Measurements from ENCODE around the gene SNTG2. TPM values are rescaled to one million over a fixed set of nuclear protein-coding genes. Genes with fewer than 3 reads are reported as not detected.

The SNTG2 gene
- total RNA-seq, 2 donors from 2014 or later = 2.5 to 3.8 TPM

- Mint-ChIP-seq H3K27me3 (ENCODE audit: low read depth) (no peaks in the 10 kb centered on the region), H3K9me3 (no peaks in the 10 kb centered on the region), H3K4me1 (ENCODE audit: low read depth) (no peaks in the 10 kb centered on the region), H3K27ac (no peak overlapping the region), H3K4me3 (no peak overlapping the region), H3K36me3 (ENCODE audit: insufficient read depth in 2 of 2) (no peaks in the 10 kb centered on the region)
- ATAC-seq (replicated peaks in 1 of 2) = no peak
- no peak for DNase-seq
These were observed 350.4 kb downstream of the SNTG2 start for GRCh38 chr2:1301056-1301455.

GRCh38 chr2:1305342-1306013 lies 354.8 kb downstream of the SNTG2 start:
- Mint-ChIP-seq H3K4me1 (ENCODE audit: low read depth) (no peaks in the 10 kb centered on the region), H3K27ac (no peak overlapping the region)
- no peak for ATAC-seq (replicated peaks in 1 of 2)

GRCh38 chr2:1306014-1306686 lies 355.5 kb downstream of the SNTG2 start:
- no peak overlapping the region for H3K4me3 Mint-ChIP-seq
- no peak overlapping the region for H3K27ac Mint-ChIP-seq
- H3K4me1 Mint-ChIP-seq (ENCODE audit: low read depth) = no peaks in the 10 kb centered on the region
- no peaks in the 10 kb centered on the region for H3K9me3 Mint-ChIP-seq
- ATAC-seq (replicated peaks in 1 of 2) (no peak), DNase-seq (no peak)
- no peaks in the 10 kb centered on the region for H3K27me3 Mint-ChIP-seq (ENCODE audit: low read depth)
- no peaks in the 10 kb centered on the region for H3K36me3 Mint-ChIP-seq (ENCODE audit: insufficient read depth in 2 of 2)

More at GRCh38 chr2:1305342-1306013, 354.8 kb downstream of the SNTG2 start:
- no peak for DNase-seq
- no peaks in the 10 kb centered on the region for H3K36me3 Mint-ChIP-seq (ENCODE audit: insufficient read depth in 2 of 2)
- no peaks in the 10 kb centered on the region for H3K27me3 Mint-ChIP-seq (ENCODE audit: low read depth)
- H3K9me3 Mint-ChIP-seq = no peaks in the 10 kb centered on the region
- no peak overlapping the region for H3K4me3 Mint-ChIP-seq

GRCh38 chr2:1306687-1307516 lies 356.3 kb downstream of the SNTG2 start:
- DNase-seq (no peak), ATAC-seq (replicated peaks in 1 of 2) (peak in 1 of 2 donors; percentile 18)
- Mint-ChIP-seq H3K4me1 (ENCODE audit: low read depth) (no peaks in the 10 kb centered on the region), H3K9me3 (no peaks in the 10 kb centered on the region), H3K27me3 (ENCODE audit: low read depth) (no peaks in the 10 kb centered on the region), H3K36me3 (ENCODE audit: insufficient read depth in 2 of 2) (no peaks in the 10 kb centered on the region), H3K27ac (no peak overlapping the region), H3K4me3 (no peak overlapping the region)

- ATAC-seq (replicated peaks in 1 of 2) (no peak), DNase-seq (no peak)
- H3K36me3 Mint-ChIP-seq (ENCODE audit: insufficient read depth in 2 of 2) = no peaks in the 10 kb centered on the region
- H3K9me3 Mint-ChIP-seq = no peaks in the 10 kb centered on the region
- no peaks in the 10 kb centered on the region for H3K4me1 Mint-ChIP-seq (ENCODE audit: low read depth)
- H3K27me3 Mint-ChIP-seq (ENCODE audit: low read depth) = no peaks in the 10 kb centered on the region
- no peak overlapping the region for H3K4me3 Mint-ChIP-seq
- H3K27ac Mint-ChIP-seq = no peak overlapping the region
These were observed 357.0 kb downstream of the SNTG2 start for GRCh38 chr2:1307670-1308069.

- no peak overlapping the region for H3K27ac Mint-ChIP-seq
- DNase-seq (no peak), ATAC-seq (replicated peaks in 1 of 2) (no peak)
- H3K9me3 Mint-ChIP-seq = no peaks in the 10 kb centered on the region
- H3K27me3 Mint-ChIP-seq (ENCODE audit: low read depth) = no peaks in the 10 kb centered on the region
- H3K36me3 Mint-ChIP-seq (ENCODE audit: insufficient read depth in 2 of 2) = no peaks in the 10 kb centered on the region
- H3K4me1 Mint-ChIP-seq (ENCODE audit: low read depth) = no peaks in the 10 kb centered on the region
- no peak overlapping the region for H3K4me3 Mint-ChIP-seq
These were observed 358.0 kb downstream of the SNTG2 start for GRCh38 chr2:1308678-1309077.

- Mint-ChIP-seq H3K9me3 (no peaks in the 10 kb centered on the region), H3K4me1 (ENCODE audit: low read depth) (no peaks in the 10 kb centered on the region), H3K27me3 (ENCODE audit: low read depth) (no peaks in the 10 kb centered on the region), H3K4me3 (no peak overlapping the region), H3K36me3 (ENCODE audit: insufficient read depth in 2 of 2) (no peaks in the 10 kb centered on the region), H3K27ac (no peak overlapping the region)
- no peak for ATAC-seq (replicated peaks in 1 of 2)
- no peak for DNase-seq
These were observed 358.9 kb downstream of the SNTG2 start for GRCh38 chr2:1309507-1309906.

GRCh38 chr2:1310202-1310601 lies 359.6 kb downstream of the SNTG2 start:
- H3K27me3 Mint-ChIP-seq (ENCODE audit: low read depth) = no peaks in the 10 kb centered on the region
- no peak for ATAC-seq (replicated peaks in 1 of 2)
- no peaks in the 10 kb centered on the region for H3K4me1 Mint-ChIP-seq (ENCODE audit: low read depth)

GRCh38 chr2:1310866-1311265 lies 360.2 kb downstream of the SNTG2 start:
- DNase-seq = no peak
- Mint-ChIP-seq H3K36me3 (ENCODE audit: insufficient read depth in 2 of 2) (no peaks in the 10 kb centered on the region), H3K4me1 (ENCODE audit: low read depth) (no peaks in the 10 kb centered on the region), H3K9me3 (no peaks in the 10 kb centered on the region), H3K27me3 (ENCODE audit: low read depth) (no peaks in the 10 kb centered on the region), H3K4me3 (no peak overlapping the region), H3K27ac (no peak overlapping the region)
- no peak for ATAC-seq (replicated peaks in 1 of 2)

More at GRCh38 chr2:1310202-1310601, 359.6 kb downstream of the SNTG2 start:
- DNase-seq = no peak
- Mint-ChIP-seq H3K4me3 (no peak overlapping the region), H3K36me3 (ENCODE audit: insufficient read depth in 2 of 2) (no peaks in the 10 kb centered on the region), H3K27ac (no peak overlapping the region), H3K9me3 (no peaks in the 10 kb centered on the region)

- no peaks in the 10 kb centered on the region for H3K9me3 Mint-ChIP-seq
These were observed 362.7 kb downstream of the SNTG2 start for GRCh38 chr2:1313240-1313924.

GRCh38 chr2:1314254-1314653 lies 363.6 kb downstream of the SNTG2 start:
- H3K27me3 Mint-ChIP-seq (ENCODE audit: low read depth) = no peaks in the 10 kb centered on the region
- H3K27ac Mint-ChIP-seq = no peak overlapping the region
- no peak overlapping the region for H3K4me3 Mint-ChIP-seq
- H3K4me1 Mint-ChIP-seq (ENCODE audit: low read depth) = no peaks in the 10 kb centered on the region
- H3K36me3 Mint-ChIP-seq (ENCODE audit: insufficient read depth in 2 of 2) = no peaks in the 10 kb centered on the region
- no peaks in the 10 kb centered on the region for H3K9me3 Mint-ChIP-seq
- no peak for DNase-seq
- no peak for ATAC-seq (replicated peaks in 1 of 2)

More at GRCh38 chr2:1313240-1313924, 362.7 kb downstream of the SNTG2 start:
- ATAC-seq (replicated peaks in 1 of 2) (no peak), DNase-seq (no peak)
- no peaks in the 10 kb centered on the region for H3K27me3 Mint-ChIP-seq (ENCODE audit: low read depth)
- H3K27ac Mint-ChIP-seq = no peak overlapping the region
- H3K4me1 Mint-ChIP-seq (ENCODE audit: low read depth) = no peaks in the 10 kb centered on the region
- H3K4me3 Mint-ChIP-seq = no peak overlapping the region
- no peaks in the 10 kb centered on the region for H3K36me3 Mint-ChIP-seq (ENCODE audit: insufficient read depth in 2 of 2)

GRCh38 chr2:1318366-1319009 lies 367.8 kb downstream of the SNTG2 start:
- no peak for ATAC-seq (replicated peaks in 1 of 2)
- DNase-seq = no peak
- no peak overlapping the region for H3K4me3 Mint-ChIP-seq
- H3K27me3 Mint-ChIP-seq (ENCODE audit: low read depth) = no peaks in the 10 kb centered on the region
- H3K4me1 Mint-ChIP-seq (ENCODE audit: low read depth) = no peaks in the 10 kb centered on the region
- no peaks in the 10 kb centered on the region for H3K36me3 Mint-ChIP-seq (ENCODE audit: insufficient read depth in 2 of 2)
- no peaks in the 10 kb centered on the region for H3K9me3 Mint-ChIP-seq
- no peak overlapping the region for H3K27ac Mint-ChIP-seq

All from activated T-cell treated with anti-CD3 and anti-CD28 coated beads, Interleukin-2, amount 50 U/mL, for 72 hours (primary cell).